Measurements from ENCODE around the gene CIZ1.

The CIZ1 gene

GRCh38 chr9:128204858-128205257, 13.5 kb upstream of the CIZ1 start:
- DNase-seq (ENCODE audit: low read depth): no peak
- H3K4me3 ChIP-seq (ENCODE audit: low read depth, low read length): no peak overlapping the region
- TF ChIP-seq, protein P1, sequence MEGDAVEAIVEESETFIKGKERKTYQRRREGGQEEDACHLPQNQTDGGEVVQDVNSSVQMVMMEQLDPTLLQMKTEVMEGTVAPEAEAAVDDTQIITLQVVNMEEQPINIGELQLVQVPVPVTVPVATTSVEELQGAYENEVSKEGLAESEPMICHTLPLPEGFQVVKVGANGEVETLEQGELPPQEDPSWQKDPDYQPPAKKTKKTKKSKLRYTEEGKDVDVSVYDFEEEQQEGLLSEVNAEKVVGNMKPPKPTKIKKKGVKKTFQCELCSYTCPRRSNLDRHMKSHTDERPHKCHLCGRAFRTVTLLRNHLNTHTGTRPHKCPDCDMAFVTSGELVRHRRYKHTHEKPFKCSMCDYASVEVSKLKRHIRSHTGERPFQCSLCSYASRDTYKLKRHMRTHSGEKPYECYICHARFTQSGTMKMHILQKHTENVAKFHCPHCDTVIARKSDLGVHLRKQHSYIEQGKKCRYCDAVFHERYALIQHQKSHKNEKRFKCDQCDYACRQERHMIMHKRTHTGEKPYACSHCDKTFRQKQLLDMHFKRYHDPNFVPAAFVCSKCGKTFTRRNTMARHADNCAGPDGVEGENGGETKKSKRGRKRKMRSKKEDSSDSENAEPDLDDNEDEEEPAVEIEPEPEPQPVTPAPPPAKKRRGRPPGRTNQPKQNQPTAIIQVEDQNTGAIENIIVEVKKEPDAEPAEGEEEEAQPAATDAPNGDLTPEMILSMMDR (IDR thresholded peaks at IDR 0.05; ENCODE audit: control insufficient read depth, extremely low read depth, insufficient read depth): no peak

- TF ChIP-seq, protein P1 (IDR thresholded peaks at IDR 0.05; ENCODE audit: control insufficient read depth, extremely low read depth, insufficient read depth): no peak
- no peak for DNase-seq (ENCODE audit: low read depth)
Measured at GRCh38 chr9:128203707-128204551, 12.6 kb upstream of the CIZ1 start.

DNA sequence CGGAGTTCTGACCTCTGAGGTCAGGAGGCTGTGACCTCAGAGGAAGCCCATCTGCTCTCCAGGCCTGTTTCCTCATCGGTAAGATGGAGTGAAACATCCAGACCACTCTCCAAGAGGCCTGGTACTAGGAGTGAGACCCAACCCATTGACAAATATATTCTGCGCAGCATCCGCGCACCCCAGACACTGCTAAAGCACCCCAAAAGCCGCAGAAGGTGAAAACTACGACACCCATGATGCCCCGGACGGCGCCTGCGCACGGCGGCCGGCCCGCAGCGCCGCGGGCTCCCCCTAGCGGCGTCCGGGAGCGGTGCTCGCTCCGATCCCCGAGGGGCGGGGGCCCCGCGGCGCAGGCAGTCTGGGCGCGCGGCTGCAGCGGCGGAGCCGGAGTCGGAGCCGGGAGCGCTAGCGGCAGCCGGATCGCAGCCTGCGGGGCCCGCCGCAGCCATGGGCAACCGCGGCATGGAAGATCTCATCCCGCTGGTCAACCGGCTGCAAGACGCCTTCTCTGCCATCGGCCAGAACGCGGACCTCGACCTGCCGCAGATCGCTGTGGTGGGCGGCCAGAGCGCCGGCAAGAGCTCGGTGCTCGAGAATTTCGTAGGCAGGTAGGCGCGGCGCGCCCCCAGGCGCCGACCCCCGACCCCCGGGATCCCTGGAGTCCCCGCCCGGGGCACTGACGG, 11.8 kb upstream of the CIZ1 start, which contains the start of gene DNM1:
Gene DNM1, plus strand, starts transcription at position 356 of the 683 bp plus-strand sequence. Its CDS starts 92 bp downstream, at position 448.
- no peak for DNase-seq (ENCODE audit: low read depth)
- H3K4me3 ChIP-seq (ENCODE audit: low read depth, low read length): peak within 1 kb of the TSS; percentile 47
- TF ChIP-seq, protein P1 (IDR thresholded peaks at IDR 0.05; ENCODE audit: control insufficient read depth, extremely low read depth, insufficient read depth): peak; percentile 95

More at GRCh38 chr9:128203707-128204551, 12.6 kb upstream of the CIZ1 start:
- peak overlapping the region; percentile 47 for H3K4me3 ChIP-seq (ENCODE audit: low read depth, low read length)

- no peak for DNase-seq (ENCODE audit: low read depth)
- no peak overlapping the region for H3K4me3 ChIP-seq (ENCODE audit: low read depth, low read length)
- TF ChIP-seq, protein P1 (IDR thresholded peaks at IDR 0.05; ENCODE audit: control insufficient read depth, extremely low read depth, insufficient read depth): no peak
Measured at GRCh38 chr9:128202648-128203023, 11.3 kb upstream of the CIZ1 start.

DNA sequence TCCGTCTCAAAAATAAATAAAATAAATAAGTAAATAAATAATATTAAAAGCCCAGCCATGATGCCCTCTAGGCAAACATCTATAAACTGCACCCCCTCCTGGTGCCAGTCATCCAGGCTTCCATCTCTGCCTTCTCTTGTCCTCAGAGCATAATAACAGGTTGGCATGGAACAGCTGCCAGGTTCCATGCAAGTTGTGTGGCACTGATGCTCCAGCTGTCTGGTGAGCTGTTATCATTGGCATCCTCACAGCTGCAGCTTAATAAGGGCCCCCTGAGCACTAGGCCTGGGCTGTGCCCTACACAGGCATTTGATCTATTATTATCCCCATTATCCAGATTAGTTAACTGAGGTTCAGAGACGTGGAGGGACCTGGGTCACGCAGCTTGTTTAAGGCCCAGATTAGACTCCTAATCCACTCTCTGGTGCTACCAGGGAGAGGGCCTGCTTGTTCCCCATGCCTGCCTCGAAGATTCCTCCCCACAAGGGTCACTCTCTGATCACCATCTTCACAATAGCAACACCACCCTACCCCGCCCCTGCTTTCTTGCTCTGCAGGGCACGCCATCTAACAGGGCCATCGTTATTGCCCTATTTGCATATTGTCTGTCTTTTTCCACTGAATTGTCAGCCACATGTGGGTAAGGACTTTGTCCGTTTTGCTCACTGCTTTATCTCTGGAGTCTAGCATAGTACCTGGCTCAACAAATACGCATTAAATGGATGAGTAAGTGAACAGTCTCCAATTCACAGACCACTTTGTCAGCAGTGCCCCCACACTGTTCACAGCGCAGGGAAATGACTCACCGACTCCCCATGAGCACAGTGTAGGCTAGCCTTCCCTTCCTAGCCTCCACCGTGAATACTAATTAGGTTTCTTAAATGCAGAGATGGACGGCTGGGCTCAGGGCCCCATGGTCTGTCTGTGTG, 10.3 kb upstream of the CIZ1 start:
- TF ChIP-seq, protein P1 (IDR thresholded peaks at IDR 0.05; ENCODE audit: control insufficient read depth, extremely low read depth, insufficient read depth): no peak
- H3K4me3 ChIP-seq (ENCODE audit: low read depth, low read length): no peak overlapping the region
- DNase-seq (ENCODE audit: low read depth): peak; percentile 22

GRCh38 chr9:128193469-128194096, 2.2 kb upstream of the CIZ1 start:
- no peak for DNase-seq (ENCODE audit: low read depth)
- TF ChIP-seq, protein P1 (IDR thresholded peaks at IDR 0.05; ENCODE audit: control insufficient read depth, extremely low read depth, insufficient read depth): no peak

More at GRCh38 chr9:128193469-128194096, 2.2 kb upstream of the CIZ1 start:
- no peak overlapping the region for H3K4me3 ChIP-seq (ENCODE audit: low read depth, low read length)
